GM04503 (cell line): Measurements from ENCODE around the gene IL1RAPL2.
"Not testable (repeated sequence)": the region's sequence is repeated elsewhere in the genome, so short reads cannot be mapped to it uniquely, and the experiment has no call there.

ENCODE experiments used
- DNase-seq: peaks from one replicate; pipeline ENCODE4 v3.0.0-alpha.2; 2012; ENCODE audit warnings: low read depth

The IL1RAPL2 gene

GRCh38 chrX:105018865-105019264 is 452.9 kb downstream of the IL1RAPL2 start:
- peak; percentile 11 for DNase-seq

GRCh38 chrX:105028962-105029361 is 463.0 kb downstream of the IL1RAPL2 start:
- not testable (repeated sequence) for DNase-seq

- no peak for DNase-seq
Measured at GRCh38 chrX:105038672-105039328, 472.8 kb downstream of the IL1RAPL2 start.

- no peak for DNase-seq
Measured at GRCh38 chrX:105050921-105051320, 484.9 kb downstream of the IL1RAPL2 start.

- no peak for DNase-seq
Measured at GRCh38 chrX:105051364-105051763, 485.4 kb downstream of the IL1RAPL2 start.

GRCh38 chrX:105052926-105053325 is 486.9 kb downstream of the IL1RAPL2 start:
- no peak for DNase-seq

GRCh38 chrX:105063743-105064142 is 497.7 kb downstream of the IL1RAPL2 start:
- no peak for DNase-seq

- no peak for DNase-seq
Measured at GRCh38 chrX:105098201-105098600, 532.2 kb downstream of the IL1RAPL2 start.

GRCh38 chrX:105098812-105099211 is 532.8 kb downstream of the IL1RAPL2 start:
- DNase-seq = no peak

GRCh38 chrX:105101378-105101777 is 535.4 kb downstream of the IL1RAPL2 start:
- DNase-seq = no peak

- DNase-seq = no peak
Measured at GRCh38 chrX:105109936-105110335, 543.9 kb downstream of the IL1RAPL2 start.

GRCh38 chrX:105114554-105115130 is 548.6 kb downstream of the IL1RAPL2 start:
- no peak for DNase-seq

GRCh38 chrX:105115596-105116320 is 549.8 kb downstream of the IL1RAPL2 start:
- not testable (repeated sequence) for DNase-seq

- peak; percentile 34 for DNase-seq
Measured at GRCh38 chrX:105116486-105116885, 550.5 kb downstream of the IL1RAPL2 start.

GRCh38 chrX:105117621-105118020 is 551.6 kb downstream of the IL1RAPL2 start:
- no peak for DNase-seq

GRCh38 chrX:105120463-105120862 is 554.5 kb downstream of the IL1RAPL2 start:
- DNase-seq = peak; percentile 63

- DNase-seq = no peak
Measured at GRCh38 chrX:105121186-105121585, 555.2 kb downstream of the IL1RAPL2 start.

- DNase-seq = no peak
Measured at GRCh38 chrX:105126201-105126600, 560.2 kb downstream of the IL1RAPL2 start.

- no peak for DNase-seq
Measured at GRCh38 chrX:105134273-105134672, 568.3 kb downstream of the IL1RAPL2 start.

GRCh38 chrX:105136786-105137185 is 570.8 kb downstream of the IL1RAPL2 start:
- DNase-seq = no peak

- DNase-seq = no peak
Measured at GRCh38 chrX:105150036-105150435, 584.0 kb downstream of the IL1RAPL2 start.

- peak; percentile 62 for DNase-seq
Measured at GRCh38 chrX:105150557-105150956, 584.6 kb downstream of the IL1RAPL2 start.

- no peak for DNase-seq
Measured at GRCh38 chrX:105167233-105167632, 601.2 kb downstream of the IL1RAPL2 start.
